Keratinocyte (primary cell): Measurements from ENCODE around the gene SLC43A1.

Experiments used
- CTCF ChIP-seq, 3 experiments: IDR thresholded peaks in 1 of 3; conservative IDR thresholded peaks in 1 of 3; optimal IDR thresholded peaks in 1 of 3; 2 replicates in 2 of 3; 3 replicates in 1 of 3; pipeline versions ENCODE3 to v1.5.1; 2011; ENCODE audit warnings: low read length in 3 of 3, mild to moderate bottlenecking in 3 of 3, moderate library complexity in 2 of 3, control low read depth in 1 of 3, inconsistent platforms in 1 of 3; ENCODE audit not compliant: insufficient read depth in 2 of 3; ENCODE audit errors: extremely low read depth in 1 of 3
- EZH2 ChIP-seq: IDR thresholded peaks from one replicate; pipeline ENCODE4 v1.6.1; 2012; ENCODE audit warnings: inconsistent platforms, mild to moderate bottlenecking, low read length, moderate library complexity

- TF ChIP-seq EZH2 (no peak), CTCF (optimal IDR thresholded peaks at IDR 0.05 in 1 of 3, IDR thresholded peaks at IDR 0.05 in 1 of 3, conservative IDR thresholded peaks at IDR 0.05 in 1 of 3; ENCODE audit: extremely low read depth in 1 of 3, insufficient read depth in 2 of 3, low read length in 3 of 3) (no peak)
Measured at GRCh38 chr11:57487920-57488659, 27.4 kb downstream of the SLC43A1 start.
